ENCODE data around the gene TAF13. TPM values are rescaled to one million over a fixed set of nuclear protein-coding genes. Genes with fewer than 3 reads are reported as not detected.
"Not testable (repeated sequence)": the region's sequence is repeated elsewhere in the genome, so short reads cannot be mapped to it uniquely, and the experiment has no call there.

The TAF13 gene
- total RNA-seq, 1 donor from 2014 or later = 93.5 TPM

DNA sequence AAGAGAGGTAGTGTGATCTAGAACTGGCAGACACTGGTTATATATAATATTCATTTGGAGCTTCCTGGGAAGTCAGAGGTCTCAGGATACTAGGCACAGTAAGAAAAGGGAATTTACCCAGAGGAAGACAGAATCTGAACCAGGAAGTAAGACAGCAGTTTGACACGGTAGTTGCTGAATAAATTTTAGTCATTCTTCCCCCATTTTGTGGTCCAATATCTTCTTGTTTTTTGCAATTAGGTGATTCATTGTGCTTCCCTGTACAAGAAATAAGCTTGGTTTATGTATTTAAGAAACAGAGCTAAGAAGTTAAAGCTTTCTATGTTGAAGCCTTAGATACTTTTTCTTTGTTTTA is 16.0 kb upstream of the TAF13 start:
- no peak for DNase-seq (ENCODE audit: low read depth)

DNA sequence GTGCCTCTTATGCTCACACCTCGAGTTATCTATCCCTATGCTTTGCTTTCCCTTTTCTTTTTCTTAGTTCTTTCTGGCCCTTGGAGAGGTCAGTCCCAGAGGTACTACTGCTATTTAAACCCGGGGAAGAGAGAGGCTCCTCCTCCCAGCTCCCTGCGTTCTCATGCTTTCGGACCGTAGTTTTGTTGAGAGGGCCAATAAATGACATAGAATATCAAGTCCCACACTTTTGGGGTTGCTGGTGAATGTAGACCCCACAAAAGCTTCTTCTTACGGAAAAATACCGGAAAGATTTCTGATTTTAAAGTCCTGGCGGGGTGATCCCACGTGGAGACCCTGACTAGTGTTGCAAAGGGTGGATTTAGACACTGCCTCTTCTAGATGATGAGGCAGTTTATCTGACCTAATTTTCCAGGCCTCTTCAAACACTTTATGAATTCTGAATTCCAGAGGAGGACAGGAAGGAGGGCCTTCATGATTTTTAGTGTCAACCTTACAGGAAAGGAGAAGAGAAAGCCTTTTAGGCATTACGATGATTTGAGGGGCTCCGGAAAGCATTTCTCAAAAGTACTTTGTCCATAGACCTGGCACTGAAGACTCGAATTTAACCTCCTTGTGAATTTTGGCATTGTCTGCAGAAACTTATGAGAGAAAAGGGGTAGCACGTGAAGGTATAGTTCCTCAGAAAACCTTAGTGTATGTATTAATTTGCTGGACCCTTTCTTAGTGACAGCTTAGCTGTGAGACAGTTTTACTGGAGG is 15.5 kb upstream of the TAF13 start:
- peak; percentile 64 for DNase-seq (ENCODE audit: low read depth)

DNA sequence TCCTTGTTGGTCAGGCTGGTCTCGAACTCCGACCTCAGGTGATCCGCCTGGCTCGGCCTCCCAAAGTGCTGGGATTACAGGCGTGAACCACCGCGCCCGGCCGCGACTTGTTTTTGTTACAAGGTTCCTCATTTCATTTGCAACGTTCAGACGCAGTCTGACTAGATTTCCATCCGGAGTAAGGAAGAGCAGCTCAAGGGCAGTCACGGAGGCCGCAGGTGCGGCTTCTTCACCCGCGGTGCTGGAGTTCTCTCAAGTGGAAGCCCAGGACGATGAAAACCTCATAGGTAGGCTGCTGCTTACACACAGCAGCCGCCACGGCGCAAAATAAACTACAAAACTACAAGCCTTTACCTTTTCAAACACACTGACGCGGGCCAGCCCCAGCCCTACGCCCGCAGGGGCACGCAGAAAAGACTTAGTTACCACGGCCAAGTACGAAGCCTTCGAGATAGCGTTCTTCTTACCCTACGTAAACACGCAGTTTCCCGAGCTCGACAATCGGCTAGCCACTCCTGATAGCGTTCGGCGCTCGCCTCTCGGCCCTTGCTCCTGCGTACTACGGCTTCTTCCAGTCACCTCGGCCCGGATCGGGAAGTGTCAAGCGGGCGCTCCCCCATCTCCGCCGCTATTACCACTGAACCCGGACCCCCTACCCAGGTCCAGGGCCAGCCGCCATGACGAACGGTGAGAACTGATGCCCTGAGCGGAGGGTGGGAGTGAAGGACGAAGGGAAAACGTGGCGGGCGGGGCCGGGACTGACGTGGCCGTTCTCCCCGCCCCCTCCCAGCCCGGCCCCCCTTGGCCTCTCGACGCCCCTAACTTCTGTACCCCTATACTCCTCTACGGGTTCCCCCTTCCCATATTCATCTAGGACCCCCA is 14.6 kb upstream of the TAF13 start, which contains the start of gene TMEM167B:
Gene TMEM167B, plus strand, starts transcription at position 569 of the 882 bp plus-strand sequence. Its CDS starts 109 bp downstream, at position 678.
- DNase-seq (ENCODE audit: low read depth) = peak; percentile 94

DNA sequence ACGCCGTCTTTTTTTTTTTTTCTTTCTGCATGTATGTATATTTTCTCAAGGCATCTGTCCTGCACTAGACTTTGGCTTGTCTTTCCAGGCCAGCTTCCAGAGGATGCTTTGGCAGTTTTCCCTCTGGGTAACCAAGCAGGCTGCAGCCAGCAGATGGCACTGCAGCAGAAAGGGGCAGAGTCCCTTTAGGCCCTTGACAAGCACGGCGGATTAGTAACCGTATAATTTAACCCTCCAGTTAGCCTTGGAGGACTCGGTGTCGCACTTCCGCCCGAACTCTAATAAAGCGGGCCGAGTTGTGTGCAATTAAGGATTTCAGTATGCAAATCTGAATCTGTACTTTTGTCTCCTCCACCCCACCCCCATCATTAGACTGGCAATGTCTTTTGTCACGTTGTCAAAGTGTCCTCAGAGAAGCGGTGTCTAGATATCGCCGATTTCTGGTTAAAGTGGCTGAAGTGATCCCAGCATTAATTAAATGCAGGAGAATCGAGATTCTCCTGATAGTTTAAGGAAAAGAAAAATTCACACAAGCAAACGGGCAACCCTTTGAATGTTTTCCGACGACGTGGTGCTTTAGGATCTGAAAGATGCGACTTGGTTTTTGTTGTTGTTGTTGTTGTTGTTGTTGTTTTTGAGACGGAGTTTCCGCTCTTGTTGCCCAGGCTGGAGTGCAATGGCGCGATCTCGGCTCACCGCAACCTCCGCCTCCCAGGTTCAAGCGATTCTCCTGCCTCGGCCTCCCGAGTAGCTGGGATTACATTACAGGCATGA is 13.6 kb upstream of the TAF13 start:
- DNase-seq (ENCODE audit: low read depth) = peak; percentile 79

DNA sequence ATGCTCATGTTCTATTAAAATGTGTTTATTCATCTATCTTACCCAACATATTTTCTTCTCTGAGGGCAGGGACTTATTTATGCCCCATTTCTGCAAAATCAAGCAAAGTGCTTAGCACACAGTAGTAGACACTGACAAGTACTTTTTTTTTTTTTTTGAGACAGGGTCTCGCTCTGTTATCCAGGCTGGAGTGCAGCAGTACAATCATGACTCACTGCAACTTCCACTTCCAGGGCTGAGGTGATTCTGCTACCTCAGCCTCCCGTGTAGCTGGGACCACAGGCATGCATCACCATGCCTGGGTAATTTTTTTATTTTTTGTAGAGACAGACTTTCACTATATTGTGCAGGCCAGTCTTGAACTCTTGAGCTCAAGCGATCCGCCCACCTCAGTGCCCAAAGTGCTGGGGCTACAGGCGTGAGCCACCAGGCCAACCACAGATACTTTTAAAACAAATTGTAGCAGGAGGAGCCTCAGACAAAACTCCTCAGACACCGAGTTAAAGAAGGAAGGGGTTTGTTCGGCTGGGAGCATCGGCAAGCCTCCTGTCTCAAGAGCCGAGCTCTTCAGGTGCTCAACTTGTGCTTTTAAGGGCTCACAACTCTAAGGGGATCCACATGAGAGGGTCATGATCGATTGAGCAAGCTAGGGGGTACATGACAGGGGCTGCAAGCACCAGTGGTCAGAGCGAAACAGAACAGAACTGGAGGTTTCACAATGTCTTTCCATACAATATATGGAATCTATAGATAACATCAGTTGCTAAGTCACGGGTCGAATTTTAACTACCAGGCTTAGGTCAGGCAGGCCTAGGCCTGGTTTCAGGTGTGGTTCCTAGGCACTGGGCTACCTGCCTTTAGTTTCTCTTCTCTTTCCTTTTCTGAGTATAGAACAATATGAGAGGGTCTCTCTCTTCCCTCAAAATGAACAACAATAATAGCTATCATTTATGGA is 9.0 kb upstream of the TAF13 start:
- DNase-seq (ENCODE audit: low read depth) = no peak

DNA sequence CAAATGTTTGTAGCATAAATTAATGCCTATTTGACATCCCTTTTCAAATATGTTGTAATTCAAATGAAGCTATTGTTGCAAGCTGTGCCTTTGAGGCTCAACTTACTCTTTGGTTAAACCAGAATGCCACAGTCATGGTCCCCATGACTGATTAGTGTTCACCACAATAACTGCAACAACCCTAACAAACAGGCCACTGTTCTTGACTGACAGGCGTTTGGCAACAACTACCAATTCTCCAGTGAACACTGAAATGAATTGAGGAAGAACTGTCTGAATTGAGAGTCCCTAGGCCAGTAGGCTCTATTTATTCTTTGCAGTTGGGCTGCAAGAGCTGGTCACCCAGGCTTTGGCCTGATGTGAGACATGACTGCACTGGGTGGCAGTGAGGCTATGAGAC is 8.1 kb upstream of the TAF13 start:
- DNase-seq (ENCODE audit: low read depth) = peak; percentile 57

DNA sequence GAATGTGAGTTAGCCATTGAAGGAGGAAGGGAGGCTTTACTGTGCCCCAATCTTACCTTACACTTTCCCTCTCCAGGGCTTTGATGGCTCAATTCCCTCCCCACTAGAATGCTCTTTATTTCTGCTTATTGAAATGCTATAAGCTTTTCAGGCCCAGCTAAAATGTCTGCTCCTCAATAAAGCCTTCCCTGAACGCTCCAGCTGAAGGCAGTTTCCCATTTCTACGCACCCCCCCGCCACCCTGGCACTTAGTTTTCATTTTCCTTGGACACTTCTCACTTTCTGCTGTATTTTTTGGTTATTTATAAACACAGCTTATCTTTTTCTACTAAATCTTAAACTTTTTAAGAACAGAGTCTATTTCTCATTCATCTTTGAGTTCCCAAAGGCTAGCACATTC is 7.7 kb upstream of the TAF13 start:
- no peak for DNase-seq (ENCODE audit: low read depth)

DNA sequence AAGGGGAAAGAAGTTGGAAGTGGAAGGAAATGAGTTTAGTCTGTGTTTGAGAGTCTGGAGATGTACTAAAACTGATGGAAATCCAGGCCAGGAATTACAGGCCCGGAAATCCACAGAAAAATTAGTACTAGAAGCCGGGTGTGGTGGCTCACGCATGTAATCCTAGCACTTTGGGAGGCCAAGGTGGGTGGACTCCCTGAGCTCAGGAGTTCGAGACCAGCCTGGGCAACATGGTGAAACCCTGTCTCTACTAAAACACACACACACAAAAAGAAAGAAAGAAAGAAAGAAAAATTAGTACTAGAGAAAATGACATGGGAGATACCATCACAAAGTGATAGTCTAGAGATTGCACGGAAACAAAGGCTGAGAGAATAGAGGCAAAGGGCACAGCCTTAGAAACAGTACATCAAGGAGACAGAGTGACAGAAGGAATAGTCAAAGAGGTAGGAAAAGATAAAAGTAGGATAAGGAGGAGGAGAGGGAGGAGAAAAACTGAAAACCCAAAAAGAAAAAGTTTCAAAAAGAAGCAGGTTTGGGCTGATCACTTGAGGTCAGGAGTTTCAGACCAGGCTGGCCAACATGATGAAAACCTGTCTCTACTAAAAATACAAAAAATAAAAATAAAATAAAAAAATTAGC is 4.8 kb upstream of the TAF13 start:
- DNase-seq (ENCODE audit: low read depth) = no peak

DNA sequence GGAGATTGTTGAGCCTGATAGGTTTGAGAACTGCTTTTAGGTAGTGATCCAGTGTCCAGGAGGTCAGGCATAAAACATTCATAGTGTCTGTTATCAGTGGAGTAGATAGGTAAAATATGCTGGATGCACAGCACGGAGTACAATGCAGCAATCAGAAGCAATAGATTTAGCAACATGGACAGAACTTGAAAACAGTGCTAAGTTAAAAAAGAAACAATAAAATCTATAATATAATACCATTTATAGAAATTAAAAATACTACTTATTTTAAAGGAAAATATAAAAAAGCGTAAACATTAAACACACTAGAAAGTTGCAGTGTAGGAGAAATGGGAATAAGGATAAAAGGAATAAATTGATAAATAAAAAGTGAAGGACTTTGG is 3.4 kb upstream of the TAF13 start:
- DNase-seq (ENCODE audit: low read depth) = no peak

DNA sequence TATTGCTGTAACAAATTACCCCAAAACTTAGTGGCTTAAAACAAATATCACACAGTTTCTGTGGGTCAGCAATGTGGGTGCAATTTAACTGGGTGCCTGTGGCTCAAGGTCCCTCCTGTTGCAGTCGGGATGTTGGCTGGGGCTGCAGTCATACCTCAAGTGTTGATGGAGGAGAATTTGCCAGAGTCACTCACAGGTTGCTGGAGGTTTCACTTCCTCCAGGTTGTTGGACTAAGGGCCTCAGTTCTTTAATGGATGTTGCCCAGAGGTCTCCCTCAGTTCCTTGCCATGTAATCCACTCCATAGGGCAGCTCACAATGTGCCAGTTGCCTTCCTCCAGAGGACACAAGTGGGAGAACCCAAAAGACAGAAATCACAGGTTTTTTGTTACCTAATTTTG is 2.5 kb upstream of the TAF13 start:
- DNase-seq (ENCODE audit: low read depth) = no peak

DNA sequence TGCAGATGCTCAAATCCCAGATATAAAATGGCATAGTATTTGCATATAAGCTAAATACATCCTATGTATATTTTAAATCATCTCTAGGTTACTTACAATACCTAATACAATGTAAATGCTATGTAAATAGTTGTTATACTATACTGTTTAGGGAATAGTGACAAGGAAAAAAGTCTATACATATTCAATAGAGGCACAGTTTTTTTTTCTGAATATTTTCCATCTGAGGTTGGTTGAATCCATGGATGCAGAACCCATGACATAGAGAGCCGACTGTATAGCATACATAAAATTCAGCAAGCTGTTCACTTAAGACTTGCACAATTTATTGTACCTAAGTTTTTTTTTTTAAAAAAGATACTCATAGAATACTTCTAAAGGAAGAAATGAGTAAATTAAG is 6.5 kb downstream of the TAF13 start:
- DNase-seq (ENCODE audit: low read depth) = no peak

DNA sequence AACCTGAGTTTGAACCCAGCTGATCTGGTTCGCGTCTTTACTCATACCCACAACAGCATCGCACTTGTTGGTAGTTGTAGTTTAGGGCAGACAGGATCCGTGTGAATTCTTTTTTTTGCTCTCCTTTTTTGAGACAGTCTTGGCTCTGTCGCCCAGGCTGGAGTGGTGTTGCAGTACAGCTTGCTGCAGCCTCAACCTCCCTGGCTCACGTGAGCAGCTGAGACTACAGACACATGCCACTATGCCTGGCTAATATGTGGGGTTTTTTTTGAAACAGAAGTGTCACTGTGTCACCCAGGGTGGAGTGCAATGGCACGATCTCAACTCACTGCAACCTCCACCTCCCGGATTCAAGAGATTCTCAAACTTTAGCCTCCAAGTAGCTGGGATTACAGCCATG is 7.9 kb downstream of the TAF13 start:
- no peak for DNase-seq (ENCODE audit: low read depth)

DNA sequence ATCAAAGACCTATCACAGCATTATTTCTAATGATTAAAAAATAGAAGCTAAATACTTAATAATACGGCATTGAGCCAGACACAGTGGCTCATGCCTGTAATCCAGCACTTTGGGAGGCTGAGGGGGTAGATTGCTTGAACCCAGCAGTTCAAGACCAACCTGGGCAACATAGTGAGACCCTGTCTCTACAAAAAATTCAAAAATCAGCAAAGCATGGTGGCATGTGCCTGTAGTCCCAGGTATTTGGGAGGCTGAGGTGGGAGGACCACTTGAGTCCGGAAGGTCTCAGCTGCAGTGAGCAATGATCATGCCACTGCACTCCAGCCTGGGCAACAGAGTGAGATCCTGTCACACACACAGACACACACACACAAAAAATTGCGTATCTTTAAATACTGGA is 10.7 kb downstream of the TAF13 start:
- DNase-seq (ENCODE audit: low read depth) = no peak

DNA sequence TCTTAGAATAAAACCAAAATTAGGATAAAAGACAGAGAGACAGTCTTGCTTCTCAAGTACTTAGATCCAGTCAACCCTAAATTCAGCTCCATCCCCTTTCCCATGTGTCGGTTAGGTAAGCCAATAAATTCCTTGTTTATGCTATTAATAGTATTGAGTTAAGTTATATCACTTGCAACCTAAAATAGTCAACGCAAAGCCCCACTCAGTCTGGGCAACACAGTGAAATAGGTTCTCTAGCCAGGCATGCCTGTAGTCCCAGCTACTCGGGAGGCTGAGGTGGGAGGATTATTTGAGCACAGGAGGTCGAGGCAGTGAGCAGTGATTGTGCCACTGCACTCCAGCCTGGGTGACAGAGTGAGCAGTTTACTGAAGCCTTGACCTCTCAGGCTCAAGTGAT is 14.6 kb downstream of the TAF13 start:
- peak; percentile 9 for DNase-seq (ENCODE audit: low read depth)

DNA sequence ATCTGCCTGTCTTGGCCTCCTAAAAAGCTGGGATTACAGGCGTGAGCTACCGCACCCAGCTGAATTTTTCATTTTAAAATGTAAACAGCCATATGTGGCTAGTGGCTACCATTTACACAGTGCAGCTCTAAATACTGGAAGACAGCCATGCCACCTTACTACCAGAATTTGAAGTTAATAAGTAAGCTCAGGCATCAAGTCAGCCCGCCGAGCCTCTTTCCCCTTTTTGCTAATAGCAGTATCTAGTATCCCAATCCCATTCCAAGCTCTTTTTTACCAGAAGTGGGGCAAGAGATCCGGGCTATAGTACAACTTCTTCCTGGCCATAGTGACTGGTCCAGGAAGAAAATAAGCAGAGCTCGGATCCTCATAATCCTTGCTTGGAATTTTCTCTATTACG is 15.1 kb downstream of the TAF13 start:
- no peak for DNase-seq (ENCODE audit: low read depth)

DNA sequence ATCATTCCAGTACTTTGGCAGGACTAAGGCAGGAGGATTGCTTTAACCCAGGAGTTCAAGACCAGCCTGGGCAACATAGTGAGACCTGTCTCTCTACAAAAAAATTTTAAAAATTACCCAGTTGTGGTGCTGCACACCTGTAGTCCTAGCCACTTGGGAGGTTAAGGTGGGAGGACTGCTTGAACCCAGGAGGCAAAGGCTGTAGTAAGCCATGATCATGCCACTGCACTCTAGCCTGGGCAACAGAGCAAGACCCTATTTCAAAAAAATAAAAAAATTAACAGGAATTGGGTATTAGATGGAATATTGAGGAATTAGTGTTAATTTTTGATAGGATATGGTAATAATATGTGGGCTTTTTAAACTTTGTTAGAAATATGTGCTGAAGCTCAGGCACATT is 16.8 kb downstream of the TAF13 start:
- DNase-seq (ENCODE audit: low read depth) = no peak

DNA sequence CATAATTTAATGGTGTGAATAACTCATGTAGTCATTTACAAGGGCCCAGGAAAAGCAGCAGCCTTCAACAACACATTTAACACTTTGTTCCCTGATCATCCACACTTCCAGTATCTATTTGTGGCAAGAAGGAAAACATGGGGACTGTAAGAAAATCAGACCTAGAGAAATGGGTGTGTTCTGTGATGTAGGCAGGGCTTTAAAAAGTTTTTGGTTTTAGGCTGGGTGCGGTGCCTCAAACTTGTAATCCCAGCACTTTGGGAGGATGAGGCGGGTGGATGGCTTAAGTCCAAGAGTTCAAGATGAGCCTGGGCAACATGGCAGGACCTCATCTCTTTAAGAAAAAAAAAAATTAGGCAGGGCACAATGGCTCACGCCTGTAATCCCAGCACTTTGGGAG is 19.7 kb downstream of the TAF13 start:
- DNase-seq (ENCODE audit: low read depth) = no peak

DNA sequence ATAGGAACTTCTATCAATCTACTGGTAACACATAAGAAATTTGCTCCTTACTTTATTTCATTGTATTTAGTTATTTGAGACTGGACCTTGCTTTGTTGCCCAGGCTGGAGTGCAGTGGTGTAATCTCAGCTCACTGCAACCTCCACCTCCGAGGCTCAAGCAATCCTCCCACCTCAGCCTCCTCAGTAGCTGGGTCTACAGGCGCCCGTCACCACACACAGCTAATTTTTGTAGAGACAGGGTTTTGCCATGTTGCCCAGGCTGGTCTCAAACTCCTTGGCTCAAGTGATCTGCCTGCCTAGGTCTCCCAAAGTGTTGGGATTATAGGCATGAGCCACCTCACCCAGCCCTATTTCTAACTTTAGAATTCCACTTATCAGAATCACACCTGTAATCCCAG is 23.7 kb downstream of the TAF13 start:
- DNase-seq (ENCODE audit: low read depth) = not testable (repeated sequence)

DNA sequence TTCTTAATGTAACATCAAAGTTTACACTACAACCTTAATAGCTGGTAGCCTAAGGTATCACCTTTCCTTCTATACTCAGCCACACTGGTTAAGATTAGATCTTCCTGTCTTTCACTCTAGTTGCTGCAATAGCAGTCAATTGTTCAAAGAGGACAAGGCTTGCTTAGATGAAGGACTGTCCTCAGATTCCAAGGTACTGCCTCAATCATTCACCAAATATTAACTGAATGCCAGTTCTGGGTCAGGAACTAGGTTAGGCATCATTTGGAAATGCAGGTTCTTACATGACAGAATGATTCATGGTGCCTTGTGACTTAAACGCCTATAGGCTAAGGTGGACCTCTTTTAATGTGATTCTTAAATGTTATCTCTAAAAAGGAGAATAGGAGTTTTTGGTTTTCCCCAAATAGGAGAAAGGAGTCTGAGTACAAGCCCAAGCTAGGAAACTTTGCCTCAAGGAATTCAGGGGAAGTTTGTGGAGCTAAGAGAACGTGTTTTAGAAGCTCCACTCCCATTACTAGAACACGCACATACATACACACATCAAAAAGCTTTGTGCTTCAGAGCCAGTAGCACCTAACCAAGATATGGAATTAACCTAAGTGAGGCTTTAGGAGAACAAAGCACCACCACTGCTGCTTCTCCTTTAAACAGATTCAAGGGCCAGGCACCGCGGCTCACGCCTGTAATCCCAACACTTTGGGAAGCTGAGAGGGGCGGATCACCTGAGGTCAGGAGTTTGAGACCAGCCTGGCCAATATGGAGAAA is 25.4 kb downstream of the TAF13 start:
- no peak for DNase-seq (ENCODE audit: low read depth)

All from myocyte (in vitro differentiated cells).